SK-MEL-5 (cell line): ENCODE data around the gene MFRP. TPM values are rescaled to one million over a fixed set of nuclear protein-coding genes. Genes with fewer than 3 reads are reported as not detected.

Experiments used
- DNase-seq: peaks from one replicate; pipeline ENCODE4 v3.0.0-alpha.2; 2016; ENCODE audit warnings: low read depth, low spot score
- in situ Hi-C: cut with HindIII; loops from 2 replicates; pipeline ENCODE4 v1.10.0; 2016; ENCODE audit warnings: low sequenced_read_pairs, high pct_unique_total_duplicates, low pct_unique_long_range_greater_than_20kb
- total RNA-seq: library from RNA; depleted of rRNA; stranded (reverse); fragments of >200 nt; shearing (Covaris generic); gene quantifications from 2 replicates; pipeline ENCODE4 v1.2.3, GENCODE V29; 2014

Gene MFRP
- total RNA-seq, 1 experiment from 2014 or later = not detected

DNA sequence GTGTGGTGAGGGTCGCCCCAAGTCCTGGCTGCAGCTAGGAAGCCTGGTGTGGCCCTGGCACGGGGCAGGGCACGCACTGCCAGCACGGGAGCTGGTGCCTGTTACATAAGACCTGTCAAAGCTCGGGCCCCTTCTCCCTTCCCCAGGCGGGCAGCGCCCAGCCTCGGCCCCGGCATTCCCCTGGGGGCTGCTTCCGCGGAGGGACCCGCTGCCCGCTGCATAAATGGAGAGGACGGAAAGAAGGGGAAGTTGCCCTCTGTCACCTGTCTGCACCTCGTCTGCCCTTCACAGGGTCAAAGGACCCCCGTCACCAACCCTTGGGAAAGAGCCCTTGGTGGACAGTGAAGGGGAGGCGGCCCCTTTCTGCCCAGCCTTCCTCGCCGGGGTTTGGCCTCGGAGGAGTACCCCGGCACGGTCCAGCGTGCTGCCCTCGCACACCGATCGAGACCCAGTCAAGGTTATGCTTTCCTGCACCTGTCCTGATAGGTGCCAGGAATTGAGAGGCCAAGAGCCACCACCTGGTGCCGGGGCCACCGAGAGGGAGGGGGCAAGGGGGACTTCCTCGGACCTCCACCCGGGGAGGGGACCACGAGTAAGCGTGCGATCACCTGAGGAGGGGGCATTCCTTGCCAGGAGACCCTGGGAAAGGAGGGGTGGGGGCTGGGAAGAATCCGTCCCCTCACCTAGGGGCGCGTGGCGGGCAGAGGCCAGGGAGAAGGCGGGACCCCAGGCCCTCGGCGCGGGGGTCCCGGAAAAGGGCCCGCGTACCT is 16.8 kb upstream of the MFRP start:
- in situ Hi-C loops = no loop called here
- no peak for DNase-seq

DNA sequence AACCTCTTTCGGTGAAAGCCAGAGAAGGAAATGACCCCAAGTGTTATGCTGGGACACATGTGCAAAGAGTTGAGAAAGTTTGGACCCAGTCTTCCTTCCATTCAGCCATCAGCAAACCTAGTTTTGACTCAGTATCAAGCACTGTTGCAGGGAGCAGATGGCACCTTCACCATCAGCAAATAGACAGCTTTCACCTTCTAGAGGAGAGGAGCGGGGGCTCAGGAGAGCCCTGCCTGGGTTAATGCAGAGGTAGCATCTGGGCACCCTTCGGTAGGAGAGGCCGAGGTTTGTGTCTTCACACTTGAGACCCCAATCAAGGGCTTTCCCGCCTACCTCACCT is 16.2 kb upstream of the MFRP start:
- no peak for DNase-seq
- in situ Hi-C loops = no loop called here

DNA sequence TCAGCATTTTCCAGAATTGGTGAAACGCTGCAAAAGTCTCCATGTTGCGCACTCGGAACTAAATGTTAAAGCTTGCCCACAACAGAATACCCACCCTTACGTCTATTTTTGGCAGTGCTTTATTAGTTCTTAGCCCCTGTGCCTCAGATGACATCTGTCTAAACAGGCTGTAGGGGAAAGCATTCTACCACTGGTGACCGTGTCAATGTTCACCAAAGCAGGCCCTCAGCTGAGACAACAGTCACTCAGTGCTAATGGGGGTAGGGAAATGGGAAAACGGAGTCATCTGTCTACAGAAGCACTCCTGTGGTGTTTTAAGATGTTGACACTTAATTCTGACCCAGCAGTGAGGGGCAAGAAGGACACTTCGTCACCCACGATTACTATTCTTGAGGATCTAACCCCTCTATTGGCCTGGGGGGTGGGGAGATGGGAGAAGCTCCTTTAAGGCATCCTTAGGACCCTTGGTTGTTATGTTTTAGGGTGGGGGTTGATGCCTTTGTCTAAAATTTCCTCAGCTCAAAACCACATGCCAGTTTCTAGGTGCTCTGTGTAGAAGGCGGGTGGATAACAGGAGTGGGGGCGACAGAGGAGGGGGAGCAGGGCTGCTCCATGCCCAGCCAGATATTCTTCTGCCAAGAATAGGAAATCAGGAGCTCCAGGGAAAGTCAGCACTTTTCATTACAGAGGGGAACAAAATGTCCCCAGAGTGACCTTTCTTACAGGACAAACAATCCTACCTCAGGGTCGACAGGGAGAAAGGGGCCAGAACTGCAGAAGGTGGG is 15.6 kb upstream of the MFRP start:
- in situ Hi-C loops = no loop called here

DNA sequence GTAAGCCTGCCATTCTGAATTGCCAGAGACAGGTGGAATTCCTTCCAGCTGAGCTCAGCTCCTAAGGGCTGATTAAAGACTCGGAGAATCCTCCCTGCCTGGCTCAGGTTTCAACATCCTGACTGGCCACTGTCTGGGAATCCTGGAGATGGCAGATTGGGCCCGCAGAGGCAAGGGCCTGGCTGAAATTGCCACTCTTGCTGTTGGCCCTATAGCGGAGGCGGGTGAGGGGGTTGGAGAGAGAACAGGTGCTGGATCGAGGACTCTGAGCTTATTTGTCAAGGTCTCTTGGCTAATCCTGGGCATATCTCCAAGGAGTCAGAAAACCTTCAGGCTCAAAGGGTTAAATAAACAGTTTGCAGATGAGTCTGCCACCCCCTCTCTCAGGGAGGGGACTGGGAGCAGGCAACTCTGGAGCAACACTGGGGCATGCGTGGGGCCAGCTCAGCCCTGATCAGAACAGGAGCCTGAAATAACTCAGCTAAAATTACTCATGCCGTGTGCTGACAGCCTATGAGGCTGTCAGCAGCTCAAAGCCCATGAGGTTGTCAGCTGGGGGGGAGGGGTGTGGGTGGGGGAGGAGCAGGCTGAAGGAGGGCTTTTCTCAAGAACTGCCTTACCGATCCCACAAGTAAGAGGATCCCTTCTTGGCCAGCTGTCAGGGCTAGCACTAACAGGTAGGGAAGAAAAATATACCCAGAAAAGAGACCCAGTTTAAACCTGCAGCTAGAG is 14.7 kb upstream of the MFRP start:
- in situ Hi-C loops = no loop called here
- DNase-seq = no peak

More for the DNA sequence above, 15.6 kb upstream of the MFRP start:
- no peak for DNase-seq

DNA sequence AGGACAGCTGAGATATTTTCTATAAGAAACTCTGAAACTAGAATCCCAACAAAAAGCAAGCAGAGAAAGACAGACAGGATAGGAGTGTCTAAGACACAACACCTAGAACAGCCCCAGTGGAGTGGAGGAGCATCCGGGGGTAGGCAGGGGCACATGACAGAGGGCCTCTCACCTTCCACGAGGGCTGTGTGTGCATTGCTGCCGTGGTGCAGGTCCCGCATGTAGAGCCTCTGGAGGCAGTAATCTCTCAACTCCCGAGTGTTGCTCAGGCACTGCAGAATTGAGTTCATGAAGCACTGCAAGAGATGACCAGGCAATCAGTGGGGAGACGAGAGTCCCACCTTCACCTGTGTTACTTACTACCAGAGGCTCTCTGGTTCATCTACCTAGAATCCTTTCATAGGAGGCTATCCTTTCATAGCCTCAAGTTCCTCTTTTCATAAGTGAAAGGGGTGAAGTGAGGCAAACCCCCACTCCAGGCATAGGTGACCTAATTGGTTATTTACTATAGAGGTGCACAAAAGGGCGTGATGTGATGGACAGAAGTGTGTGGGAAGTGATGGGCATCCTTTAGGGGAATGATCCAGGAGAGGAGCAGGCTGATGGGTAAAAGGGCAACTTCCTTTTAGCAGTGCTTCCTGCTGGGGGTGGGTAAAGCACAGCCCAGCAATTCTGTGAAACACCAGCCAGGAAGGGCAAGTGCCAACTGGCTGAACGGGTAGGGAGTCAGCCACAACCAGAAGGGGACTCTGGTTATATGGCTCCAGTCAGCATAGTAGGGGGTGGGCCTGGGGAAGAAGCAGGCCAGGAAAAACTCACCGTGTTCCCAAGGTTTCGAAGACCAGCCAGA is 13.1 kb upstream of the MFRP start:
- in situ Hi-C loops = no loop called here
- no peak for DNase-seq

DNA sequence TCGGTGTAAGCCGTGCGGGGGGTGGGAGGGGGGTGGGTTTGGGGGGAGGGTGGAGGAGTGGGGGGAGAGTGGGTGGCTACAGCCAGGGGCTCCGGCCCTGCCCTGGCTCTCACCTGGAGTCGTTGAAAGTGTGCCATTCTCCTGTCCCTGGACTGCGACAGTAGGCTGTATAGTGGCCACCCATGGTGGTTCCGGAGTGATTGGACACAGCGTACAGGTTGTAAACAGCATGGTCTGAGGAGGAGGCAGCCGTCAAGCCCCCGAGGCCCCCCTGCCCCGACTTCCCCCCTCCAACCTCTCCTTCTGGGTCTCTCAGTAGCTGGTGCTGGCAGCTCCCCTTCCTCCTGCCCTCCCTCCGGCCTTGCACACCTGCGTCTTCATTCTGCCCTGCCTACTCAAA is 10.6 kb upstream of the MFRP start:
- DNase-seq = no peak
- in situ Hi-C loops = no loop called here

DNA sequence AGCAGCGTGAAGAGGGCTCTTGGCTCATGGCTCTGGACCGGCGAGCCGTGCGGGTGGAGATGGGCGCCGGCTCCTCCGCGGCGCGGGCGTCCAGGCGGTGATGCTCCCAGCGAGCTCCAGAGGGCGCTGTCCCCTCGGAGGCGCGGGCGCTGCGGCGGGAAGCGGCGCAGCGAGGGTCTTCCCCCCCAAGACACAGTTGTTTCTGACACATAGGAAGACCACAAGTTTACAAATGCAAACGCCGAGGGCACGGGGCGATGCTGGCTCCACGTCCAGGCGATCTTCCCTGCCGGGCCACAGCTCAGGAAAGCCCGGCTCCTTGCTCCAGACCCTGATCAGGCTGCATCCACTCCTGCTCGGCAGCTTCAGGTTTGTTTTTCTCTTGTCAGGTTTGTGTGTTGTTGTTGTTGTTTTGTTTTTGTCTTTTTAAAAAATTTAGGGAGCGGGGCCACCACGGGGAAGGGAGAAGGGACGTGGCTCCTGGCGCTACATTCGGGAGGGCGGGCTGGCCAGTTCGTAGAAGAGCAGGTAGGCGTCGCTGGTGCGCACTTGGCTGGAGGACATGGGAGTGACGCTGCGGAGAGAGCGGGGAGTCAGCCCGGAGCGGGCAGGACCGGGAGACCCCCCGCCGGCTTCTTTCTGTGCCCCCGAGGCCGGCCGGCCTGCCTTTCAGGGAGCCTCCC is 10.0 kb upstream of the MFRP start:
- in situ Hi-C loops = no loop called here
- peak; percentile 73 for DNase-seq

DNA sequence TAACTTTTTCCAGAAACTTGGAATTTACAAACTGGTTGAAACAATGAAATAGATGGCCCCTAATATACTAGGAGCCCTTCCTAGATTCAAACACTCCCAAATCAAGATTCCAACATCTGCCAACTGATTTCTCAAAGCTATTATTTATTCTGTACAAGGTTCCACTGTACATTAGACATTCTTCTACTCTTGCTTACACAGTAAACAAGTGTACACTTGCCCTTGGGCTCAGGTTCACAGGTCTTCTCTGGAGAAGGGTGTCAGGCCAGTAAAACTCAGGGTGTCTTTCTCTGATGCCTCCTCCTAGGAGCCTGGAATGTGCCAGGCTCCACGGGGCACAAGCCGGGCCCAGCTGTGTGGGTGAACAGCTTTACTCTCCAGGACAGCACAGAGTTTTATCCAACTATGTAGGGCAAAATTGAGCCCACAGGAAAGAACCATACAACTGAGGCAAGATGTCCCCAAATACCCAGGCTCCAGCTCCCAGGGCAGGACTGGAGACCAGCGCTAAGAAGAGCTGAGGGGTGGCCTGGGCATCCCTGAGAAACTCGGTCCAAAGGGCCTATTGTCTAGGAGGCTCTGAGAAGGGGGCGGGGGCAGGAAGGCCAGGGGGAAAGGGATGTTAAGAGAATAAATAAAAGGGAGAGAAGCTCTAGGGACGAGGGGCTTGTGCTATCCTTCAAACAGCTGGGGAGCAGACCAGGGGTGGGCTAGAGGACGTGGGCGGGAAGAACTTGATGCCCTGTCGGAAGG is 8.8 kb upstream of the MFRP start:
- in situ Hi-C loops = no loop called here
- DNase-seq = no peak

DNA sequence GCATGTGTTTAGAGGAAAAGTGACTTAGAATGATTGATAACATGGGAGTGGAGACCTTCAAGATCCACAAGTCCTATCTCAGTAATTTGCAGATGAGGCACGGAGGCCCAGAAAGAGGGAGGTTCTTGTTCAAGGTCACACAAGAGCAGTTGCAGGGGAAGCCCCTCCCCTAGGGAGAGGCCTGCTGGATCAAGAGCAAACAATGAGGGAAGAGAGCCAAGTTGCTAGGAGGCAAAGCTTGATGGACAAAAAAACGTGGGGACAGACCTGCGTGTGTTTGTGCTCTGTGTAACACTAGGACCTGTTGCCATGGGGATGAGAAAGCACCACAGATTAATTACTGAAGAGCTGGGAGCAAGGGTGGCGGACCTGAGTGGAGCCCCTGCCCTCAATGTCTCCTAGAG is 6.4 kb upstream of the MFRP start:
- peak; percentile 44 for DNase-seq
- in situ Hi-C loops = no loop called here

DNA sequence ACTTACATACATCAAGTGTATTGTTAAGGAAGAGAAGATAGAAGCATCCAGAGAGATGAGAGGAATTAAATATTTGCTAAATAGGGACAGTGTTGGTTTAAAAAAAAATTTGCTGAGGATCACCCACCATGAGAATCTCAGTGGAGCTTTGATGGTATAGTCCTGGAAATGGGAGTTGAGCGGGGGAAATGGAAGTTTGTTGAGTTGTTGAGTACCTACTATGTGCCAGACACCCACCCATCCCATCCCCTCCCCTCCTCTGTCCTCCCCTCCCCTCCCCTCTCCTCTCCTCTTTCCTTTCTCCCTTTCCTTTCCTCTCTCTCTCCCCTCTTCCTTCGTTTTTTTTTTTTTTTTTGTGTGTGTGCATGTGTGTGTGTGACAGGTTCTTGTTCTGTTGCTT is 4.7 kb upstream of the MFRP start:
- DNase-seq = no peak
- in situ Hi-C loops = no loop called here

DNA sequence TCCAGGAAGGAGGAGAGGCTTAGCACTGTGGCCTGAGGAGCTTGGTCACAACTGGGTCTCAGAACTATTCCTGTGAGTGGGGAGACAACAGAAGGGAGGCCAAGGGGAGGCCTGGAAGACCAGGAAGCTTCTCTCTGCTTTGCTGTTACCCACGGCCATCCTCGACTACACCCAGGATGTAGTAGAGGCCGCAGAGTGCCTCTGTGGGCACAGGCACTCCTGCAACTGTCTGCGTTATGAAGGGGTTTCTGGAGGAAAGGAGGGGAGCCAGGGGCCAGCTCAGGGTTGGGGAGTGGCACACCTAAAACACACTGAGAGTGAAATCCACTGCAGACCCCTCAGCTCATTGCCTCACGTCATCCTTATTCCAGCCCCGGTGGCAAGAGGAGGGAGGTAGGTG is 3.8 kb upstream of the MFRP start:
- no peak for DNase-seq
- in situ Hi-C loops = no loop called here

DNA sequence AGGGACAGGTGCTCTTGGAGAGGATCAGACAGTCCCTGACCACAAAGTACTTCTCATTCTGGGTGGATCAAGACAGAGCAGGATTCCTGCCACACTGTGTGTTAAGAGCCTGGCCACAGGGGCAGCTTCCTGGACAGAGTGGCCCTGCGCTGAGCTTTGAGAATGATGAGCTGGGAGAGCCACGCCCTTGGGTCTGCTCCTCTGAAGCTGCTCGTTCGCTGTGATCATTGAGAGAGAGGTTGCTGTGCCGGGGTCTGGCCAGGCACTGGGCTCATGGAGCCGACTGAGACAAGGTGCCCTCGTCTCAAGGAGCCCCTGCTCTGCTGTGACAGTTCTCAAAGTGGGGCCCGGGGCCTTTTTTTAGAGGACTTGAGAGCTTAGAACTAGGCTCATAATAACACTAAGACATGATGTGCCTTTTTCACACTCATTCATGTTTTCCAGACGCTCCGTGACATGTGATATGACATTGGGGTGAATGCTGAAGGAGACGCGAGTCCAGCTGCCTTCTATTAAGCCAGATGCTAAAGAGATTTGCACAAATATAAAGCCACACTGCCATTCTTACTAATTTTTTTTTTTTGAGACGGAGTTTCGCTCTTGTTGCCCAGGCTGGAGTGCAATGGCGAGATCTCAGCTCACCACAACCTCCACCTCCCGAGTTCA is 1.6 kb upstream of the MFRP start:
- in situ Hi-C loops = no loop called here
- no peak for DNase-seq

DNA sequence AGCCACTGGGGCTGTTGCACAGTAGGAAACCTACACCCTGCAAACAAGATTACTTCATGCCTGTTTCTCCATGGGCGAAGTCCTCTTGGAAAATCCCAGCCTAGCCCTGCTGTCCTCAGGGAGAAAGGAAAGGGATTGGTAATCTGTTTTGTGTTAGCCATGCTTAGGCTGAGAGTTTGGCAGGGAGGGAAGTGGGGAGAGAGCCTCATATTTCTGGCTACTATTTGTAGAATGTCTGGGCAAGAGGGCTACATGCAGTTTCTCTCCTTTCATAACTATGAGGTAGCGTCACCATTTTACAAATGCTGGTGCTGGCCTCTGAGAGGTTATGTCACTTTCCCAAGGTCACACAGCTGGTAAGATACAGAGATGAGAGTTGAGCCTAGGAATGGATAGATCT is 737 bp upstream of the MFRP start:
- in situ Hi-C loops = no loop called here
- no peak for DNase-seq

DNA sequence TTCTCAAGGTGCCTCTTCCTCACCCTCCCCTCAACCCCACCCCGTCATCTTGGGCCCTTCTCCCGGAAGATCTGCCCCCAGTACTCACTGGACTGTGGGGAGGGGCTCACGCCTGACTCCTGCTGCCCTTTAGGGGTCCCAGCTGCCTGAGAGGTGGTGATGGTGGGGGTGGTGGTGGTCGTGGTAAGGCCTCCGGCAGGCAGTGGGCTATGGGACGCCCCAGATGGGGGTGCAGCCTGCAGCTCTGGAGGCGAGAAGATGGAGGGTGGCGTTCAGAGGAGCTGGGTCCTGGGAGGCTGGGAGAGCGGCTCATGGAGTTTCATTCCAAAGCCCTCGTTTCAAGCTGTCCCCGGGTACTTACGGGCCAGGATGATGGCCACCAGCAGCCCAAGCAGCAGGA is 820 bp downstream of the MFRP start:
- in situ Hi-C loops = no loop called here

DNA sequence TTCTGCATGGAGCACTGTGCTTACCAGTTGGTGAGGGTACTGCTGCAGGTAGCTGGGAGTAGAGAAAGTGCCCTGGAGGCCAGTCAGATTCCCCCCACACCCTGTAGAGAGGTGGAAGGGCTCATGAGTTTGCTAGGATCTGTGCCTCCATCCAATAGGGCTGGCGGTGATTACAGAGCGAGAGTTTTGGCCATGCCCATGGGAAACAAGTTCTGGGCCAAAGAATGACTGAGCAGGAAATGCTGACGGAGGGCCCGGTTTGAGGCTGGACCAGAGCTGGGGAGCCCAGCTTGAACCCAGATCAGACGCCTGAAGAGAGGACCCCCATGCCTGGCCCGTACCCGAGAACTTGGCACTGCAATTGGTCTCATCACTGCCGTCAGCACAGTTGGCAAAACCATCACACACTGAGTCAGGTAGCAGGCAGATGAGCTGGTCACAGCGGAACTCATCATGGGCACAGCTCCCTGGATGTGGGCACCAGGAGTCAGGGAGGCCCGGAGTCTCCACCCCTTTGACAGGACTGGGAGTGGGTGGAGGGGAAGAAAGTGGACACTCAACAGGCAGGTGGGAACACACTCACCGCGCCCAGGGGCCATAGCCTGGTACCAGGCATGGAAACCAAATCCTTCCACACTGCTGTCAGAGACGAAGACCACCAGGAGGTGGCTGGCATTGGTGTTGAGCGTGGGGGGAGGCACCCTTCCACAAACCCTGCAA is 2.1 kb downstream of the MFRP start:
- in situ Hi-C loops = no loop called here
- no peak for DNase-seq

More for the DNA sequence above, 820 bp downstream of the MFRP start:
- no peak for DNase-seq

DNA sequence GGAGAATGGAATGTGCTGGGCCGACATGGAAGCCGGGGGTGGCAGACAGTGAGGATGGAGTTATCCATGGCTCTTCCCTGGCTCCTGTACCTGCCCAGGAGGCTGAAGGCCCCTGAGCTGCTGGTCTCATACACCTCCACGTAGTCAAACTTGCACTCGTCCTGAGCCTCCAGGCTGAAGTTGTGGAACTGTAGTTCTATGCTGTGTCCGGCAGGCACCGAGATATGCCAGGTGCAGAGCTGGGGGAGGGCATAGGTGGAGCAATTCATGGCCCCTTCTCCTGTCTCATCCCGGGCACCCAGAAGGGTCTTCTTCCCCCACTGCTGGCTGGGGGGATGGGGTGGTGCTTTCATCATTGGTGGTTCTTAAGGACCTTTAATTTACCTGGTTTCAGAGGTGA is 2.8 kb downstream of the MFRP start:
- no peak for DNase-seq

More for the DNA sequence above, 2.8 kb downstream of the MFRP start:
- in situ Hi-C loops = no loop called here
